H1 (cell line): ENCODE results near the gene TYRO3. TPM values are rescaled to one million over a fixed set of nuclear protein-coding genes. Genes with fewer than 3 reads are reported as not detected.

Experiments used
- CTCF ChIA-PET: fragments of 300-600 bp; sonication (Branson Sonifier 250); formaldehyde crosslinking; loops from one replicate; lab custom pipeline; 2021; ENCODE audit not compliant: partially characterized antibody; lab: Charles Lee
- POLR2A ChIA-PET: fragments of 300-600 bp; sonication (Branson Sonifier 250); formaldehyde crosslinking; loops from one replicate; lab custom pipeline; 2021; ENCODE audit warnings: inconsistent platforms; ENCODE audit not compliant: partially characterized antibody; lab: Charles Lee
- DNase-seq, 2 experiments: peaks; one replicate each; pipeline versions ENCODE4 v3.0.0 to v3.0.0-alpha.2; 2010 to 2022; ENCODE audit warnings: low spot score in 2 of 2, low read depth in 1 of 2, mixed read lengths in 1 of 2
- FAIRE-seq: peaks from 2 replicates; lab custom pipeline; 2011; peaks lifted over from hg19 to GRCh38; lab: Jason Lieb, UNC
- H2AFZ ChIP-seq: 2 replicates; pipeline ENCODE4 v1.8.1; 2012; ENCODE audit warnings: low read length, inconsistent platforms
- H2AK5ac ChIP-seq: 2 replicates; pipeline ENCODE4 v1.6.1; 2013; ENCODE audit warnings: low read depth, low read length
- H2BK120ac ChIP-seq: replicated peaks from 2 replicates; pipeline ENCODE3; 2013; ENCODE audit warnings: low read depth, low read length, inconsistent platforms
- H2BK12ac ChIP-seq: 2 replicates; pipeline ENCODE4 v1.6.1; 2013; ENCODE audit warnings: low read depth, low read length
- H2BK15ac ChIP-seq: 2 replicates; pipeline ENCODE4 v1.6.1; 2013; ENCODE audit warnings: low read length
- H2BK20ac ChIP-seq: 2 replicates; pipeline ENCODE4 v1.6.1; 2013; ENCODE audit warnings: low read length
- H2BK5ac ChIP-seq: 2 replicates; pipeline ENCODE4 v1.6.1; 2013; ENCODE audit warnings: low read depth, low read length
- H3K14ac ChIP-seq: 2 replicates; pipeline ENCODE4 v1.6.1; 2013; ENCODE audit warnings: inconsistent platforms; ENCODE audit not compliant: insufficient read length
- H3K18ac ChIP-seq: 2 replicates; pipeline ENCODE4 v1.6.1; 2013; ENCODE audit warnings: low read length; ENCODE audit errors: extremely low read depth
- H3K23ac ChIP-seq: 2 replicates; pipeline ENCODE4 v1.6.1; 2013; ENCODE audit warnings: inconsistent platforms; ENCODE audit not compliant: insufficient read length
- H3K23me2 ChIP-seq: 2 replicates; pipeline ENCODE4 v1.6.1; 2013; ENCODE audit warnings: low read depth, low read length
- H3K27ac ChIP-seq: 2 replicates; pipeline ENCODE4 v1.6.1; 2011; ENCODE audit warnings: low read depth, low read length, inconsistent platforms
- H3K27me3 ChIP-seq, 4 experiments: replicated peaks in 1 of 4; 1 replicate in 1 of 4; 2 replicates in 3 of 4; pipeline versions ENCODE4 v1.6.1 to v1.8.1; 2011 to 2013; ENCODE audit warnings: low read length in 3 of 4, mild to moderate bottlenecking in 3 of 4, inconsistent platforms in 2 of 4, mixed read lengths in 2 of 4, moderate library complexity in 1 of 4; ENCODE audit not compliant: control insufficient read depth in 3 of 4, insufficient read depth in 3 of 4; ENCODE audit errors: extremely low read depth in 1 of 4
- H3K36me3 ChIP-seq, 4 experiments: 2 replicates each; pipeline versions ENCODE4 v1.6.1 to v1.8.1; 2011 to 2013; ENCODE audit warnings: mild to moderate bottlenecking in 4 of 4, low read length in 3 of 4, moderate library complexity in 2 of 4, control low read depth in 1 of 4, inconsistent platforms in 1 of 4; ENCODE audit not compliant: insufficient read depth in 4 of 4, control insufficient read depth in 2 of 4
- H3K4ac ChIP-seq: replicated peaks from 2 replicates; pipeline ENCODE3; 2013; ENCODE audit warnings: low read length, low read depth, mixed read lengths, inconsistent platforms; ENCODE audit not compliant: insufficient read length
- H3K4me1 ChIP-seq, 4 experiments: replicated peaks in 1 of 4; 1 replicate in 1 of 4; 2 replicates in 3 of 4; pipeline versions ENCODE4 v1.6.1 to v1.8.1; 2011 to 2013; ENCODE audit warnings: low read length in 3 of 4, inconsistent platforms in 2 of 4, mixed read lengths in 1 of 4; ENCODE audit not compliant: insufficient read depth in 4 of 4, control insufficient read depth in 3 of 4
- H3K4me2 ChIP-seq, 2 experiments: 2 replicates each; pipeline versions ENCODE4 v1.6.1 to v1.8.1; 2011 to 2013; ENCODE audit warnings: low read depth in 2 of 2, low read length in 2 of 2, control low read depth in 1 of 2, inconsistent platforms in 1 of 2, mild to moderate bottlenecking in 1 of 2; ENCODE audit not compliant: insufficient read depth in 1 of 2
- H3K4me3 ChIP-seq, 4 experiments: fragments of 200-600, 300-600 bp in 1 of 4; sonication (generic), shearing (Covaris generic), sonication (Bioruptor Twin) in 1 of 4; 2 replicates each; pipeline versions ENCODE4 v1.5.1 to v1.8.1; 2011 to 2016; ENCODE audit warnings: low read length in 4 of 4, low read depth in 3 of 4, control low read depth in 2 of 4, inconsistent platforms in 2 of 4, mild to moderate bottlenecking in 2 of 4, mixed read lengths in 1 of 4, moderate library complexity in 1 of 4; ENCODE audit not compliant: insufficient read depth in 2 of 4; ENCODE audit errors: extremely low read depth in 1 of 4
- H3K56ac ChIP-seq: replicated peaks from 2 replicates; pipeline ENCODE3; 2013; ENCODE audit warnings: low read depth, mild to moderate bottlenecking, mixed read lengths, low read length, inconsistent platforms; ENCODE audit not compliant: insufficient read length
- H3K79me1 ChIP-seq: 2 replicates; pipeline ENCODE4 v1.6.1; 2013; ENCODE audit warnings: low read depth, low read length, control low read depth
- H3K79me2 ChIP-seq, 2 experiments: 2 replicates each; pipeline versions ENCODE4 v1.6.1 to v1.8.1; 2012 to 2013; ENCODE audit warnings: low read length in 2 of 2, mild to moderate bottlenecking in 2 of 2, inconsistent platforms in 1 of 2; ENCODE audit not compliant: insufficient read depth in 2 of 2, control insufficient read depth in 1 of 2
- H3K9ac ChIP-seq, 4 experiments: replicated peaks in 1 of 4; 1 replicate in 1 of 4; 2 replicates in 3 of 4; pipeline versions ENCODE4 v1.6.1 to v1.8.1; 2011 to 2013; ENCODE audit warnings: low read depth in 3 of 4, low read length in 3 of 4, control low read depth in 2 of 4, mild to moderate bottlenecking in 2 of 4, moderate library complexity in 2 of 4, inconsistent platforms in 1 of 4; ENCODE audit errors: extremely low read depth in 1 of 4
- H3K9me3 ChIP-seq, 2 experiments: 2 replicates each; pipeline versions ENCODE4 v1.6.1 to v1.8.1; 2012 to 2013; ENCODE audit warnings: mild to moderate bottlenecking in 2 of 2, moderate library complexity in 2 of 2, control low read depth in 1 of 2, inconsistent platforms in 1 of 2, low read depth in 1 of 2, low read length in 1 of 2, mixed read lengths in 1 of 2; ENCODE audit not compliant: insufficient read depth in 2 of 2
- H4K20me1 ChIP-seq, 2 experiments: replicated peaks in 1 of 2; 2 replicates each; pipeline versions ENCODE3 to v1.8.1; 2011 to 2013; ENCODE audit warnings: inconsistent platforms in 2 of 2, low read length in 2 of 2, mild to moderate bottlenecking in 1 of 2; ENCODE audit not compliant: insufficient read depth in 2 of 2, control insufficient read depth in 1 of 2
- H4K5ac ChIP-seq: 2 replicates; pipeline ENCODE4 v1.6.1; 2013; ENCODE audit warnings: low read length, low read depth, mixed read lengths, inconsistent platforms; ENCODE audit not compliant: insufficient read length
- H4K8ac ChIP-seq: 2 replicates; pipeline ENCODE4 v1.8.0; 2013; ENCODE audit warnings: mild to moderate bottlenecking, moderate library complexity, low read length, inconsistent platforms; ENCODE audit not compliant: insufficient read depth; ENCODE audit errors: extremely low read depth
- H4K91ac ChIP-seq: replicated peaks from 2 replicates; pipeline ENCODE3; 2013; ENCODE audit warnings: low read length, mixed read lengths, inconsistent platforms; ENCODE audit not compliant: insufficient read length
- ASH2L ChIP-seq: fragments of 200-600, 300-600 bp; sonication (generic); IDR thresholded peaks from one replicate; pipeline ENCODE4 v1.7.1; 2017; ENCODE audit warnings: low read length
- EGR1 ChIP-seq: IDR thresholded peaks from 2 replicates; pipeline ENCODE4 v1.6.1; 2011; ENCODE audit warnings: low read depth, low read length, borderline replicate concordance
- GABPA ChIP-seq: IDR thresholded peaks from 2 replicates; pipeline ENCODE4 v1.6.1; 2011; ENCODE audit warnings: mild to moderate bottlenecking, low read length, moderate library complexity, borderline replicate concordance; ENCODE audit not compliant: insufficient read depth
- JUN ChIP-seq: IDR thresholded peaks from 2 replicates; pipeline ENCODE4 v1.6.1; 2011; ENCODE audit warnings: low read depth, mild to moderate bottlenecking, improper control_type of control experiment, low read length
- PHF8 ChIP-seq: fragments of 200-600 bp; sonication (generic); conservative IDR thresholded peaks from 2 replicates; pipeline ENCODE4 v1.7.1; 2012; ENCODE audit warnings: low read depth, mild to moderate bottlenecking, inconsistent platforms, low read length, moderate library complexity
- TAF1 ChIP-seq: IDR thresholded peaks from 2 replicates; pipeline ENCODE4 v1.6.1; 2011; ENCODE audit warnings: mild to moderate bottlenecking, low read depth, low read length
- TEAD4 ChIP-seq: IDR thresholded peaks from 2 replicates; pipeline ENCODE4 v1.6.1; 2012; ENCODE audit warnings: low read depth, low read length, inconsistent platforms, mixed read lengths
- WGBS, 2 experiments: shearing (Covaris generic) in 1 of 2; methylation state at CpG; one replicate each; pipeline versions ENCODE4 v1.1.6 to v1.1.7; 2013 to 2015; ENCODE audit warnings: low lambda C conversion rate in 2 of 2, mixed read lengths in 2 of 2, inconsistent platforms in 1 of 2, low coverage in 1 of 2, missing lambda C conversion rate in 1 of 2; ENCODE audit not compliant: insufficient replicate concordance in 2 of 2, insufficient coverage in 1 of 2, insufficient read length in 1 of 2; ENCODE audit errors: extremely low coverage in 1 of 2, missing lambda C conversion rate in 1 of 2; 5-methylcytosine and 5-hydroxymethylcytosine counted together
- long read RNA-seq, 2 experiments: library from RNA in 1 of 2; library from capped mRNA in 1 of 2; stranded (forward); transcript quantifications; one replicate each; pipeline ENCODE4 v2.0.0, GENCODE V29; 2021; ENCODE audit warnings: inconsistent platforms in 1 of 2
- polyA minus RNA-seq, 3 experiments: library from RNA; depleted of rRNA, polyadenylated mRNA; stranded (reverse); fragments of >200 nt; gene quantifications; 1 replicate in 2 of 3; 2 replicates in 1 of 3; pipeline ENCODE4 v1.2.3, GENCODE V29; 2011
- polyA plus RNA-seq, 7 experiments: library from polyadenylated mRNA; depleted of rRNA in 3 of 7; stranded (reverse) in 5 of 7; unstranded in 2 of 7; fragments of >200 nt in 5 of 7; fragments of 200-250 nt in 2 of 7; gene quantifications; 1 replicate in 5 of 7; 2 replicates in 1 of 7; 4 replicates in 1 of 7; pipeline versions ENCODE4 v1.2.1 to v1.2.3, GENCODE V29; 2011 to 2013; ENCODE audit warnings: missing spikeins in 2 of 7, mixed read lengths in 2 of 7
- total RNA-seq: library from RNA; stranded (reverse); fragmentation: NEBNext Ultra II Directional; extraction: Animal tissue kit (Norgen Biotek cat#: 25700); gene quantifications from 2 replicates; pipeline ENCODE4 v1.2.1, GENCODE V29; 2021

The TYRO3 gene
- total RNA-seq (96.8 and 98.8 TPM in 2 replicates), polyA plus RNA-seq (2011; rRNA removed) (82.7 and 131 TPM in 2 replicates), polyA minus RNA-seq (2011; rRNA and poly(A)+ RNA removed) (166 and 223 TPM in 2 replicates)
- polyA plus RNA-seq (2011; cell fraction: cytosol; rRNA removed): 84.9 TPM
- polyA plus RNA-seq (2011; cell fraction: nucleus; rRNA removed): 193 TPM
- 68.1 to 113 TPM (median 105 TPM) in 4 replicates for polyA plus RNA-seq (2012, experiment 1 of 2)
- 96.2 TPM for polyA plus RNA-seq (2012, experiment 2 of 2)
- 58.3 TPM for polyA plus RNA-seq (2013, experiment 1 of 2)
- 62.9 TPM for polyA plus RNA-seq (2013, experiment 2 of 2)
- 121 TPM for polyA minus RNA-seq (2011; cell fraction: cytosol; rRNA and poly(A)+ RNA removed)
- polyA minus RNA-seq (2011; cell fraction: nucleus; rRNA and poly(A)+ RNA removed): 106 TPM
- long read RNA-seq, experiment 1, full-length matches to known transcripts: 34 of 58 reads
- long read RNA-seq, experiment 1, partial matches to known transcripts: 15 of 58 reads
- long read RNA-seq, experiment 1, other reads (novel, unspliced or antisense): 9 of 58 reads
- long read RNA-seq, experiment 2, transcript TYRO3-209 (1 exons, 2,004 nt): major isoform, 23 of 26 reads
- long read RNA-seq, experiment 2, partial matches to known transcripts: 1 of 26 reads
- long read RNA-seq, experiment 2, other reads (novel, unspliced or antisense): 2 of 26 reads

- Histone ChIP-seq H4K20me1 (peaks cover 0 to 3% of the 10 kb centered on the region in 2 experiments), H4K8ac (peak within 1 kb of the TSS; percentile 81), H2BK120ac (peak within 1 kb of the TSS; percentile 57), H3K27ac (no peak within 1 kb of the TSS; the same call in 1 of the 2 replicates), H2BK5ac (peak within 1 kb of the TSS; percentile 80; the same call in 1 of the 2 replicates), H3K23ac (no peak within 1 kb of the TSS), H3K79me1 (no peaks in the 10 kb centered on the region; the same call in none of the 2 replicates), H3K79me2 (peaks cover 0 to 21% of the 10 kb centered on the region in 2 experiments; a peak in 1 of 4 replicates), H3K4me1 (peaks cover 18 to 46% (median 36%) of the 10 kb centered on the region in 4 experiments), H3K9ac (peak within 1 kb of the TSS; percentile 46 to 88 (median 64)), H2BK12ac (peak within 1 kb of the TSS; percentile 92), H3K14ac (no peak within 1 kb of the TSS), H3K23me2 (peaks cover 9% of the 10 kb centered on the region; the same call in 1 of the 2 replicates), H2BK20ac (peak within 1 kb of the TSS; percentile 72), H4K91ac (peak within 1 kb of the TSS; percentile 58), H3K18ac (peak within 1 kb of the TSS; percentile 76), H3K36me3 (peaks cover 0 to 24% (median 0%) of the 10 kb centered on the region in 4 experiments; a peak in 4 of 8 replicates), H3K4me2 (peak within 1 kb of the TSS; percentile 90 to 99), H3K4ac (peak within 1 kb of the TSS; percentile 46), H3K56ac (peak within 1 kb of the TSS; percentile 50), H2AK5ac (peak within 1 kb of the TSS; percentile 66), H4K5ac (peak within 1 kb of the TSS; percentile 65), H2AFZ (no peak within 1 kb of the TSS), H2BK15ac (peak within 1 kb of the TSS; percentile 95), H3K27me3 (no peaks in the 10 kb centered on the region; a peak in 2 of 7 replicates), H3K4me3 (peak within 1 kb of the TSS; percentile 62 to 96 (median 82)), H3K9me3 (no peaks in the 10 kb centered on the region)
- ChIA-PET POLR2A (interaction anchor here (0.8 to 21.2 kb wide), 8 partner anchors 13 to 64 kb away, joined by 3 to 643 read pairs (median 5); partner anchors contain the start of gene RPAP1), CTCF (interaction anchor here (0.6 to 3.7 kb wide), 24 partner anchors 9 to 248 kb away, joined by 3 to 21 read pairs (median 4); partner anchors contain the start of genes LTK and MGA)
- no peak for FAIRE-seq
- DNase-seq: peak in 1 of 2 experiments; percentile 82
- 6% methylated on average over 11 of the region's 81 CpGs; no CpG with 5 or more reads in 1 of the 2 experiments for WGBS, 2 experiments
- TF ChIP-seq JUN (no peak), TEAD4 (no peak), GABPA (no peak), ASH2L (peak; percentile 4), PHF8 (peak; percentile 16; the same call in 1 of the 2 replicates), TAF1 (peak; percentile 58; the same call in 1 of the 2 replicates), EGR1 (peak; percentile 21; the same call in 1 of the 2 replicates)
These were observed at the start of gene TYRO3 for GRCh38 chr15:41558400-41559238. Gene TYRO3 (plus strand): TSS chr15:41559212. CDS start chr15:41559258, 46 bp downstream.
